Smooth muscle cell (in vitro differentiated cells): ENCODE results near the gene SLC4A2. TPM values are rescaled to one million over a fixed set of nuclear protein-coding genes. Genes with fewer than 3 reads are reported as not detected.

Experiments
- DNase-seq: peaks from one replicate; lab custom pipeline; 2025; ENCODE audit not compliant: unreplicated experiment; lab: John Stamatoyannopoulos, UW
- H2AFZ ChIP-seq: fragments of 200-600 bp; sonication (generic); 2 replicates; pipeline ENCODE4 v1.6.0; 2016; ENCODE audit warnings: antibody characterized with exemption, low read depth, mild to moderate bottlenecking
- H3F3A ChIP-seq: fragments of 200-600 bp; sonication (generic); 2 replicates; pipeline ENCODE4 v1.6.0; 2017; ENCODE audit warnings: antibody characterized with exemption, low read depth
- H3K27ac ChIP-seq: fragments of 200-600 bp; sonication (generic); 2 replicates; pipeline ENCODE4 v1.5.1; 2016; ENCODE audit warnings: low read depth, mild to moderate bottlenecking
- H3K27me3 ChIP-seq: fragments of 200-600 bp; sonication (generic); 2 replicates; pipeline ENCODE4 v1.6.1; 2016; ENCODE audit warnings: low read depth, mild to moderate bottlenecking
- H3K36me3 ChIP-seq: fragments of 200-600 bp; sonication (generic); 2 replicates; pipeline ENCODE4 v1.5.1; 2016; ENCODE audit warnings: low read depth
- H3K4me1 ChIP-seq: fragments of 200-600 bp; sonication (generic); 2 replicates; pipeline ENCODE4 v1.5.1; 2016; ENCODE audit warnings: low read depth
- H3K4me2 ChIP-seq: fragments of 200-600 bp; sonication (generic); 2 replicates; pipeline ENCODE4 v1.6.0; 2016; ENCODE audit warnings: mild to moderate bottlenecking
- H3K4me3 ChIP-seq: fragments of 200-600 bp; sonication (generic); 2 replicates; pipeline ENCODE4 v1.5.1; 2016; ENCODE audit warnings: mild to moderate bottlenecking
- H3K79me2 ChIP-seq: fragments of 200-600 bp; sonication (generic); 2 replicates; pipeline ENCODE4 v1.6.0; 2016; ENCODE audit warnings: low read depth, mild to moderate bottlenecking
- H3K9ac ChIP-seq: fragments of 200-600 bp; sonication (generic); 2 replicates; pipeline ENCODE4 v1.6.0; 2016; ENCODE audit warnings: low read depth
- H3K9me3 ChIP-seq: fragments of 200-600 bp; sonication (generic); replicated peaks from 2 replicates; pipeline ENCODE4 v1.5.1; 2016; ENCODE audit warnings: low read depth
- H4K20me1 ChIP-seq: fragments of 200-600 bp; sonication (generic); 2 replicates; pipeline ENCODE4 v1.6.0; 2016; ENCODE audit warnings: low read depth
- CTCF ChIP-seq: fragments of 200-600 bp; sonication (generic); IDR thresholded peaks from 2 replicates; pipeline ENCODE4 v1.5.1; 2017; ENCODE audit warnings: borderline replicate concordance, mild to moderate bottlenecking, antibody characterized with exemption; ENCODE audit not compliant: insufficient read depth, poor library complexity, severe bottlenecking
- WGBS: methylation state at CpG from one replicate; pipeline ENCODE4 v1.1.7; 2016; ENCODE audit warnings: low lambda C conversion rate; 5-methylcytosine and 5-hydroxymethylcytosine counted together
- polyA plus RNA-seq: library from polyadenylated mRNA; unstranded; fragments of >200 nt; fragmentation: Nextera tagmentation; extraction: Ambion mirVana; gene quantifications from 2 replicates; pipeline ENCODE4 v1.2.1, GENCODE V29; 2016
- total RNA-seq: library from RNA; depleted of rRNA; stranded (reverse); fragments of >200 nt; gene quantifications from 2 replicates; pipeline ENCODE4 v1.2.3, GENCODE V29; 2014

The SLC4A2 gene
- total and polyA plus RNA-seq, 2 experiments from 2014 or later = 89.3 to 96.4 TPM

DNA sequence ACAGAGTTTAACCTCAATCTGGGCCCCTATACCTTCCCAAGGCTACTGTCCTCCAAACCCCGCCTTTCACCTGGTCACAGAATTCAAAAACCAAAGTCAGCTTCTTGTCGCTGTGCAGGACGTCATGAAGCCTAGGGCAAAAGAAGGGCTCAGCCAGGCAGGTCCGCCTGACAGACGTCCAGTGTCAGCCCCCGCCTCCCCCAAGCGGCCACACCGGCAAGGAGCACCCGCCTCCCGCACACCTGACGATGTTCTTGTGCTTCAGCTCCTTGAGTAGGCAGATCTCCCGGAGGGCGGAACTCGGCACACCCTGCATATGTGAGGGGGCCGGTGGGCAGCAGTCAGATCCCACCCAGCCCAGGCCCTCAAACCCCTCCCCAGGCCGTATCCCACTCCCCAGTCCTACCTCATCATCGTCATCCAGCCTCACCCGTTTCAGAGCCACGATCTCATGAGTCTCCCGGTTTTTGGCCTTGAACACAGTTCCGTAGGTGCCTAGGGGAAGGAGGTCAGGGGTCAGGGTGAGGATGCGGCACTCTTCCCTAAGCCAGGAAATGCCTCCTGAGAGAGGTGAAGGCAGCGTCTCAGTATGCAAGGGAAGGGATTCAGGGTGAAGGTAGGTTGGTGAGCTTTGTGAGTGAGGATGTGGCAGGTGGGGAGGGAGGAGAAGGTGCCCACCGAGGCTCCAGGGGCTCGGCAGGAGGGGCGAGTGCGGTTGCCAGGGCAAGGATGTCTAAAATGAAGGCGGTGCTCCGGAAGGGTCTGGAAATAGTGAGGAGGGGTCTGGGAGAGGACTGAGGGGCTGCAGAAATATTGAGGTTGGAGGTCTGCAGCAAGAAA, 2.5 kb upstream of the SLC4A2 start:
- no peak for DNase-seq
- Histone ChIP-seq H3K9ac (peak overlapping the region; percentile 5), H2AFZ (peak overlapping the region; percentile 71), H3K4me1 (peaks cover 26% of the 10 kb centered on the region), H3F3A (peaks cover 4% of the 10 kb centered on the region), H3K4me3 (peak overlapping the region; percentile 74), H3K27me3 (no peaks in the 10 kb centered on the region), H3K79me2 (peaks cover 13% of the 10 kb centered on the region), H3K4me2 (peak overlapping the region; percentile 94), H3K36me3 (no peaks in the 10 kb centered on the region), H4K20me1 (peaks cover 22% of the 10 kb centered on the region), H3K27ac (no peak overlapping the region), H3K9me3 (no peaks in the 10 kb centered on the region)
- WGBS = 30% methylated on average over 29 of the region's 29 CpGs
- TF ChIP-seq CTCF = no peak

GRCh38 chr7:151057506-151057988, 1.8 kb upstream of the SLC4A2 start, which contains the start of gene CDK5:
CDK5 (minus strand) TSS chr7:151057897; CDS start chr7:151057848, 49 bp downstream.
- no peak for TF ChIP-seq CTCF
- Histone ChIP-seq H3K4me2 (peak within 1 kb of the TSS; percentile 94), H3K9me3 (no peaks in the 10 kb centered on the region), H3K79me2 (peaks cover 13% of the 10 kb centered on the region), H3K9ac (peak within 1 kb of the TSS; percentile 72), H3K27me3 (no peaks in the 10 kb centered on the region), H3K36me3 (no peaks in the 10 kb centered on the region), H3K4me3 (peak within 1 kb of the TSS; percentile 74), H2AFZ (peak within 1 kb of the TSS; percentile 71), H4K20me1 (peaks cover 25% of the 10 kb centered on the region), H3K4me1 (peaks cover 33% of the 10 kb centered on the region), H3K27ac (peak within 1 kb of the TSS; percentile 95), H3F3A (peaks cover 6% of the 10 kb centered on the region)
- WGBS = under 1% methylated on average over 30 of the region's 30 CpGs
- DNase-seq = no peak

- peaks cover 36% of the 10 kb centered on the region for H3K4me1 ChIP-seq
- peak overlapping the region; percentile 95 for H3K27ac ChIP-seq
- peak overlapping the region; percentile 71 for H2AFZ ChIP-seq
- WGBS = 4% methylated on average over 44 of the region's 46 CpGs
- H3K27me3 ChIP-seq = no peaks in the 10 kb centered on the region
- DNase-seq = peak; percentile 86
- peak overlapping the region; percentile 74 for H3K4me3 ChIP-seq
- H4K20me1 ChIP-seq = peaks cover 30% of the 10 kb centered on the region
- H3K9me3 ChIP-seq = no peaks in the 10 kb centered on the region
- no peak for TF ChIP-seq CTCF
- no peaks in the 10 kb centered on the region for H3K36me3 ChIP-seq
- H3K9ac ChIP-seq = peak overlapping the region; percentile 72
- peaks cover 13% of the 10 kb centered on the region for H3K79me2 ChIP-seq
- peak overlapping the region; percentile 94 for H3K4me2 ChIP-seq
- peaks cover 10% of the 10 kb centered on the region for H3F3A ChIP-seq
Observed at GRCh38 chr7:151057989-151058780, 1.2 kb upstream of the SLC4A2 start.
